Esophagus muscularis mucosa (tissue), 4 donors: ENCODE data around the gene CMTM8. TPM values are rescaled to one million over a fixed set of nuclear protein-coding genes. Genes with fewer than 3 reads are reported as not detected.

Experiments
- DNase-seq: peaks from one replicate; pipeline ENCODE4 v3.0.0-alpha.2; 2017; ENCODE audit errors: extremely low spot score
- H3K27ac ChIP-seq, 4 donors: fragments of 200-600 bp; sonication (generic); replicated peaks in 1 of 4; 1 replicate in 3 of 4; 2 replicates in 1 of 4; pipeline ENCODE4 v1.5.1; 2016 to 2019; ENCODE audit warnings: mild to moderate bottlenecking in 1 of 4
- H3K27me3 ChIP-seq, 4 donors: fragments of 200-600 bp; sonication (generic); one replicate each; pipeline versions ENCODE4 v1.5.1 to v1.6.0; 2016 to 2019
- H3K36me3 ChIP-seq, 4 donors: fragments of 200-600 bp; sonication (generic); one replicate each; pipeline ENCODE4 v1.5.1; 2016 to 2019
- H3K4me1 ChIP-seq, 4 donors: fragments of 200-600 bp; sonication (generic); one replicate each; pipeline ENCODE4 v1.5.1; 2016 to 2019
- H3K4me3 ChIP-seq, 4 donors: fragments of 200-600 bp; sonication (generic); 1 replicate in 2 of 4; 2 replicates in 2 of 4; pipeline ENCODE4 v1.5.1; 2016 to 2019; ENCODE audit warnings: mild to moderate bottlenecking in 4 of 4, moderate library complexity in 1 of 4
- H3K9me3 ChIP-seq, 4 donors: fragments of 200-600 bp; sonication (generic); 1 replicate in 3 of 4; 2 replicates in 1 of 4; pipeline ENCODE4 v1.5.1; 2016 to 2019
- EP300 ChIP-seq: sonication (generic); formaldehyde crosslinking; IDR thresholded peaks from one replicate; pipeline ENCODE4 v1.6.1; 2017; ENCODE audit warnings: antibody characterized with exemption
- POLR2A ChIP-seq: fragments of 450-650 bp; IDR thresholded peaks from one replicate; pipeline ENCODE4 v1.6.1; 2017; ENCODE audit warnings: antibody characterized with exemption, moderate library complexity, mild to moderate bottlenecking, low read depth
- POLR2AphosphoS5 ChIP-seq, 2 donors: sonication (generic); formaldehyde crosslinking; IDR thresholded peaks; one replicate each; pipeline ENCODE4 v1.6.1; 2017; ENCODE audit warnings: antibody characterized with exemption in 2 of 2
- WGBS: methylation state at CpG from one replicate; pipeline ENCODE4 v1.1.5; 2018; 5-methylcytosine and 5-hydroxymethylcytosine counted together
- intact Hi-C: fragments of 100-400 bp; cut with DNase I; formaldehyde crosslinking; loops from one replicate; pipeline ENCODE4 v1.15.1; 2023
- total RNA-seq, 4 donors: library from RNA; depleted of rRNA; stranded (reverse); fragments of >200 nt; gene quantifications; one replicate each; pipeline versions ENCODE4 v1.1.0 to v1.2.1, GENCODE V29; 2016
- TF ChIP-seq, protein P1 (sequence below), 3 experiments: fragments of 200-600 bp in 2 of 3; fragments of 450-650 bp in 1 of 3; sonication (generic) in 2 of 3; IDR thresholded peaks; one replicate each; pipeline ENCODE4 v1.5.1; 2017 to 2019; ENCODE audit warnings: antibody characterized with exemption in 3 of 3, mild to moderate bottlenecking in 2 of 3, moderate library complexity in 1 of 3

Gene CMTM8
- total RNA-seq, 4 donors from 2014 or later, result 1.7 to 4.2 (median 3.8) TPM

DNA sequence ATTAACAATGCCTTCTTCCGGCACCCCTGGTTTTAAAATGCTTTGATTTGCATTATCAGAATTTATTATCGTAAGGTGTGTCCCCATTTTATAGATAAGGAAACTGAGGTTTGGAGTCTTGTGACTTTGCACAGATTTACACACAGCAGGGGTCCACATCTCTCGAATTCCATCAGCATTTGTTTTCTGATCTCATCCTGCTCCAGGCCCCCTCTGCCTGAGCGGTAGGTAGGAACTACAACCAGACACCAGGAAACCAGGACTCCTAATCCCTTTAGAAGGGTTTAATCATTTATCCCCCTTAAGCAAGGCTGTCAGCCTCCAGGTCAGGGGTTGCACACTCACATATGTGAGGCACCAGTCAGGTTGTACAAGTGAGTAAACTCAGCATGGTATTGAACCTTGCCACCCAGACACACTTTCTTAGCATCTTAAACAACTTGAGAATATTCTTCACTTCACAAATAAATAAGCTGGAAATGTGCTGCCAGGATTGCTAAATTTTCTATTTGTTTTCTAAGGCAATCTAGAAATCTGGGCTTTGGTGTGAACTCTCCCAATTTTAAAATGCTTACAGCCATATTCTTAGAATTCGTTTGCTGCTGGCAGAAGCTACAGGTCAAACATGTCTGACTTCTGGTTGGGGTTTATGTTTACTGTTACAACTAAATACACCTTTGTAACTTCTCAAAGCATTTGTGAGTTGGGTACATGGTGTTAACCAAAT, 121.4 kb downstream of the CMTM8 start:
- no peak for DNase-seq
- H3K27me3 ChIP-seq, result no peaks in the 10 kb centered on the region
- no peaks in the 10 kb centered on the region for H3K9me3 ChIP-seq
- TF ChIP-seq POLR2A (no peak), EP300 (no peak), POLR2AphosphoS5 (IDR thresholded peaks at IDR 0.05) (no peak)
- TF ChIP-seq, protein P1, sequence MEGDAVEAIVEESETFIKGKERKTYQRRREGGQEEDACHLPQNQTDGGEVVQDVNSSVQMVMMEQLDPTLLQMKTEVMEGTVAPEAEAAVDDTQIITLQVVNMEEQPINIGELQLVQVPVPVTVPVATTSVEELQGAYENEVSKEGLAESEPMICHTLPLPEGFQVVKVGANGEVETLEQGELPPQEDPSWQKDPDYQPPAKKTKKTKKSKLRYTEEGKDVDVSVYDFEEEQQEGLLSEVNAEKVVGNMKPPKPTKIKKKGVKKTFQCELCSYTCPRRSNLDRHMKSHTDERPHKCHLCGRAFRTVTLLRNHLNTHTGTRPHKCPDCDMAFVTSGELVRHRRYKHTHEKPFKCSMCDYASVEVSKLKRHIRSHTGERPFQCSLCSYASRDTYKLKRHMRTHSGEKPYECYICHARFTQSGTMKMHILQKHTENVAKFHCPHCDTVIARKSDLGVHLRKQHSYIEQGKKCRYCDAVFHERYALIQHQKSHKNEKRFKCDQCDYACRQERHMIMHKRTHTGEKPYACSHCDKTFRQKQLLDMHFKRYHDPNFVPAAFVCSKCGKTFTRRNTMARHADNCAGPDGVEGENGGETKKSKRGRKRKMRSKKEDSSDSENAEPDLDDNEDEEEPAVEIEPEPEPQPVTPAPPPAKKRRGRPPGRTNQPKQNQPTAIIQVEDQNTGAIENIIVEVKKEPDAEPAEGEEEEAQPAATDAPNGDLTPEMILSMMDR (IDR thresholded peaks at IDR 0.05), result no peak
- H3K4me1 ChIP-seq, result no peaks in the 10 kb centered on the region
- WGBS, result 93% methylated on average over 5 of the region's 5 CpGs
- no peak overlapping the region for H3K27ac ChIP-seq
- H3K4me3 ChIP-seq, result no peak overlapping the region
- intact Hi-C loops, result no loop called here
- H3K36me3 ChIP-seq, result peaks cover 0 to 13% (median 0%) of the 10 kb centered on the region in 4 donors

DNA sequence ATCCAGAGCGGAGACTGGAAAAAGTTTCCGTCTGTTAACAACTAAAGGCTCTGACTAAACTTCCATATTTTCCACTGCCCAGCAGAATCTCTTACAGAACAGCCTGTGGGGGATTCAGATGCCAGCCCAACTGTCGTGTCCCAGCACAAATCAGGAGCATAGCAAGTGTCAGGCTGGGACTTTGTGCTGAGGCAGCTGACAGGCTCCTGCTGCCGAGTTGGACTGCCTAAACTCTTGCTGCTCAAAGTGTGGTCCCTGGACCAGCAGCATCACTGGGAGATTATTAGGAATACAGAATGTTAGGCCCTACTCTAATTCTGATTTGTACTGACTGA, 122.0 kb downstream of the CMTM8 start:
- intact Hi-C loops, result no loop called here
- 60% methylated on average over 4 of the region's 4 CpGs for WGBS
- no peaks in the 10 kb centered on the region for H3K4me1 ChIP-seq
- H3K36me3 ChIP-seq, result peaks cover 0 to 13% (median 0%) of the 10 kb centered on the region in 4 donors
- H3K4me3 ChIP-seq, result no peak overlapping the region
- H3K27ac ChIP-seq, result no peak overlapping the region
- no peaks in the 10 kb centered on the region for H3K27me3 ChIP-seq
- TF ChIP-seq POLR2A (no peak), EP300 (no peak), POLR2AphosphoS5 (IDR thresholded peaks at IDR 0.05) (no peak)
- TF ChIP-seq, protein P1 (IDR thresholded peaks at IDR 0.05), result no peak
- no peaks in the 10 kb centered on the region for H3K9me3 ChIP-seq
- no peak for DNase-seq

DNA sequence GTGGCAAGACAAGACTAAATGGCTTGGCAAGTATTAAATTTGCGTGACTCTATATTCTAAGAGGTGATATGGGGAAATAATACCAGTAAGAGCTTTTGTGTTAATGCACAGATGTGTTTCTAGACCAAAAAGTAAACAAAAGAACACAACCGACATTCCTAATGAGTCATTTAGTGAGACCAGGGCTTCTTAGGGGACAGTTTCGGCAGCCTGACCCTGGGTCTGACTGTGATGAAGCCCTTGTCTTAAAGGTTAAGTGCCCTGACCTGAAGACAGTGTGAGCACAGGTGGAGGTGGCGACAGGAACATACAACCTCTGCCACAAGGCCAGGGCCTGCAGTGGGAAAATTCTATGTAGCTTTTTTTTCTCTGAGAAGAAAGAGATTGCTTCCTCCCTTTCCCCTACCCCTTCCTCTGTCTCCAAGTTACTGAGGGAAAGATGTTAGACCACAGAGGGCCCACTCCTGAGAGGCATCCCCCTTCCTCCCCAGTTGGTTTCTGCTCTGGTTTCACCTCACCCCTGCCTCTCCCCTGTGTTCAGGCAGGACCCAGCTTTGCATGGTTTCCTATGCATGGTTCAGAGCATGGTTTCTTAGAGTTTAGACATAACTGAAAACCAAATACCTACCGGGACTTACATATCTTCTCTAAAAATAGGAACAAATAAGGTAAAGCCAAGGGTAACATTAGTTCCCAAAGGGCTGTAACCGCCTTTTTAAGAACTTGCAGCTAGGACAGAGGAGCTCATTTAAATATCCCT, 128.3 kb downstream of the CMTM8 start:
- no peak for DNase-seq
- intact Hi-C loops, result no loop called here
- no peak overlapping the region for H3K27ac ChIP-seq
- H3K9me3 ChIP-seq, result no peaks in the 10 kb centered on the region
- no peaks in the 10 kb centered on the region for H3K27me3 ChIP-seq
- no peaks in the 10 kb centered on the region for H3K4me1 ChIP-seq
- 68% methylated on average over 6 of the region's 6 CpGs for WGBS
- TF ChIP-seq POLR2A (no peak), POLR2AphosphoS5 (IDR thresholded peaks at IDR 0.05) (no peak), EP300 (no peak)
- TF ChIP-seq, protein P1 (IDR thresholded peaks at IDR 0.05), result no peak
- peaks cover 0 to 26% (median 0%) of the 10 kb centered on the region in 4 donors for H3K36me3 ChIP-seq
- H3K4me3 ChIP-seq, result no peak overlapping the region

DNA sequence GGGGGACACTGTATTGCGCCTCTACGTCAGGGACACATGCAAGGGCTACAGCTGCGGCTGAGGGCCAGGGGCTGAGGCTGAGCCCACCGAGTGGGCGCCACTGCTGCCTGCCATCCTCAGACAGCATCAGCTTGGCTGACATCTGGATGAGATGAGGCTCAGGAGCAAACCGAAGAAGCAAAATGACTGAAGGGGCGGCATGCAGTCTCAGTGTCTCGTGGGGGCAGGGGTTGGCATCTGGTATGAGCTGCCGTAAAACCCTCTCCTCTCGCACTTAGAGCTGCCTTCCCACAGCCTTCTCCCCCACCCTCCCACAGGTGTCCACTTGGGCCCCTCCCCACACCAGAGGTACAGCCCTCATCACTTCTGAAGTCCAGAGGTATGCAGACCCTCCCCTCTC, 129.0 kb downstream of the CMTM8 start:
- intact Hi-C loops, result no loop called here
- Histone ChIP-seq H3K4me3 (no peak overlapping the region), H3K27ac (no peak overlapping the region), H3K9me3 (no peaks in the 10 kb centered on the region), H3K4me1 (no peaks in the 10 kb centered on the region), H3K27me3 (no peaks in the 10 kb centered on the region), H3K36me3 (peaks cover 0 to 24% (median 0%) of the 10 kb centered on the region in 4 donors)
- no peak for DNase-seq
- TF ChIP-seq POLR2A, result no peak
- no peak for TF ChIP-seq EP300
- TF ChIP-seq, protein P1 (IDR thresholded peaks at IDR 0.05), result no peak
- TF ChIP-seq POLR2AphosphoS5 (IDR thresholded peaks at IDR 0.05), result no peak
- WGBS, result 89% methylated on average over 10 of the region's 10 CpGs
